Subcutaneous abdominal adipose tissue (tissue), 5 donors: Measurements from ENCODE around the gene ABCC2.
"Not testable (repeated sequence)": the region's sequence is repeated elsewhere in the genome, so short reads cannot be mapped to it uniquely, and the experiment has no call there.

Experiments used
- H3K27ac ChIP-seq: one replicate; pipeline ENCODE4 v1.7.0; 2013; ENCODE audit warnings: low read depth, mild to moderate bottlenecking, inconsistent platforms, low read length, moderate library complexity
- H3K27me3 ChIP-seq, 5 donors: one replicate each; pipeline ENCODE4 v1.7.0; 2013; ENCODE audit warnings: low read length in 5 of 5, inconsistent platforms in 1 of 5; ENCODE audit not compliant: control insufficient read depth in 5 of 5, insufficient read depth in 4 of 5
- H3K36me3 ChIP-seq, 5 donors: one replicate each; pipeline ENCODE4 v1.7.0; 2013; ENCODE audit warnings: low read length in 5 of 5; ENCODE audit not compliant: control insufficient read depth in 5 of 5, insufficient read depth in 5 of 5
- H3K4me1 ChIP-seq, 5 donors: one replicate each; pipeline ENCODE4 v1.7.0; 2013; ENCODE audit warnings: low read length in 5 of 5, mild to moderate bottlenecking in 3 of 5, moderate library complexity in 1 of 5; ENCODE audit not compliant: control insufficient read depth in 5 of 5, insufficient read depth in 5 of 5
- H3K4me3 ChIP-seq, 5 donors: one replicate each; pipeline ENCODE4 v1.7.0; 2013; ENCODE audit warnings: low read length in 5 of 5, low read depth in 1 of 5
- H3K9ac ChIP-seq, 5 donors: one replicate each; pipeline ENCODE4 v1.7.0; 2013; ENCODE audit warnings: low read length in 5 of 5, mild to moderate bottlenecking in 4 of 5, moderate library complexity in 3 of 5
- H3K9me3 ChIP-seq, 5 donors: one replicate each; pipeline ENCODE4 v1.7.0; 2013; ENCODE audit warnings: low read length in 5 of 5; ENCODE audit not compliant: control insufficient read depth in 5 of 5
- donor health status: healthy.
- donor health status: healthy.
- donor health status: healthy.
- donor health status: healthy.
- donor health status: healthy.

Gene ABCC2

DNA sequence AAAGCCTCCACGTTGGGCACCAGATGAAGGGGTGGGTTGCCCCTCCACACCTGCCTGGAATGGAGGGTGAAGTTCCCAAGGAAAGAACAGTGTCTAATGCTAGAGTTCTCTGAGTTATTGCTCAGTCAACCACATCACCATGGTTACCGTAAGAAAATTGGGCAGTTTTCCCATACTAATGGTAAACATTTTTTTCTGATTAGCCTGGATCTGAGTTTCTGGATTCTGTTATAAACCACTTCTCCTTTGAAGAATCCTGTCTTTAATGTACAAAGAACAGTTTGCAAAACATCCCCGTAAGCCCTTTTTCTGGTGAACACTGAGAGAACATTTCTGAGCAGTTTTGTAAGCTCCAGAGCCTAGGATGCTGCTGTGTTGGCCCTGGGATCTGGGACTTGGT is 45.5 kb downstream of the ABCC2 start:
- Histone ChIP-seq H3K9ac (no peak overlapping the region), H3K27me3 (no peaks in the 10 kb centered on the region), H3K9me3 (no peaks in the 10 kb centered on the region), H3K27ac (no peak overlapping the region), H3K4me3 (no peak overlapping the region), H3K4me1 (no peaks in the 10 kb centered on the region), H3K36me3 (peaks cover 0 to 4% (median 0%) of the 10 kb centered on the region in 5 donors)

DNA sequence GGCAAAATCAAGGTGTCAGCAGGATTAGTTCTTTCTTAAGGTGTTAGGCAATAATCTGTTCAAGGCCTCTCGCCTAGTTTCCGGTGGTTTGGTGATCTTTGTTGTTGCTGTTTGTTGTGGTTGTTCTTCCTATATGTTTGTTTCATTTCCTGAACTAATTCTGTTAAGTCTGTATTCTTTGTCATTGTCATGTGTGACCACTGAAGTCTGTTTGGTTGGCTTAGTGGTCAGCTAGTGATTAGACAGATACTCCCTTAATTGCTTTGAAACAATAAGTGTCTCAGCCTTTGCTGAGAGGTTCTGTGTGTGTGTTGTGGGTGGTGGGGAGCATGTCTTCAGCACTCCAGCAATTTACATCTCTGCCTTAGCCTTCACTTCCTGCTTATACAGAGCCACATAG is 46.0 kb downstream of the ABCC2 start:
- Histone ChIP-seq H3K27me3 (no peaks in the 10 kb centered on the region), H3K27ac (no peak overlapping the region), H3K36me3 (peaks cover 0 to 4% (median 0%) of the 10 kb centered on the region in 5 donors)

GRCh38 chr10:99832439-99832838 is 50.0 kb downstream of the ABCC2 start:
- H3K4me3 ChIP-seq = no peak overlapping the region
- no peaks in the 10 kb centered on the region for H3K4me1 ChIP-seq
- H3K27ac ChIP-seq = no peak overlapping the region
- H3K36me3 ChIP-seq = peaks cover 0 to 4% (median 2%) of the 10 kb centered on the region in 5 donors
- no peak overlapping the region for H3K9ac ChIP-seq
- no peaks in the 10 kb centered on the region for H3K27me3 ChIP-seq
- no peaks in the 10 kb centered on the region for H3K9me3 ChIP-seq

More for the DNA sequence above, 46.0 kb downstream of the ABCC2 start:
- Histone ChIP-seq H3K9me3 (no peaks in the 10 kb centered on the region), H3K9ac (no peak overlapping the region), H3K4me3 (no peak overlapping the region), H3K4me1 (no peaks in the 10 kb centered on the region)

DNA sequence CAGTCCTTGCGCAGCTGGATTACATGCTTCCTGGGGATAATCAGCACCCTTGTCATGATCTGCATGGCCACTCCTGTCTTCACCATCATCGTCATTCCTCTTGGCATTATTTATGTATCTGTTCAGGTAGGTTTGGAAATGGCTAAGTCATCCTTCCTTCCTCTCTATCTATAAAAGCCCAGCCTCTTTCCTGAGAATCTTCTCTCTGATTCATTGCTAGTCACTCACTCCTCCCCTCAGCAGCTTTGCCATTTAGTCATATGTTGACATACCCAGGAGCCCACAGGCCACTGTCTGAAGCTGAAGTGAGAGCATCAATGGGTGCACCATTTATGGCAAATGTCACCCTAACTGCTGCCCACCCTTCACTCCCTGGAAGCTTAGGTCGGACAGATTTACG is 52.0 kb downstream of the ABCC2 start:
- no peak overlapping the region for H3K27ac ChIP-seq
- H3K27me3 ChIP-seq = no peaks in the 10 kb centered on the region
- H3K9ac ChIP-seq = no peak overlapping the region
- H3K4me1 ChIP-seq = no peaks in the 10 kb centered on the region
- peaks cover 0 to 4% (median 2%) of the 10 kb centered on the region in 5 donors for H3K36me3 ChIP-seq
- H3K9me3 ChIP-seq = no peaks in the 10 kb centered on the region
- H3K4me3 ChIP-seq = no peak overlapping the region

DNA sequence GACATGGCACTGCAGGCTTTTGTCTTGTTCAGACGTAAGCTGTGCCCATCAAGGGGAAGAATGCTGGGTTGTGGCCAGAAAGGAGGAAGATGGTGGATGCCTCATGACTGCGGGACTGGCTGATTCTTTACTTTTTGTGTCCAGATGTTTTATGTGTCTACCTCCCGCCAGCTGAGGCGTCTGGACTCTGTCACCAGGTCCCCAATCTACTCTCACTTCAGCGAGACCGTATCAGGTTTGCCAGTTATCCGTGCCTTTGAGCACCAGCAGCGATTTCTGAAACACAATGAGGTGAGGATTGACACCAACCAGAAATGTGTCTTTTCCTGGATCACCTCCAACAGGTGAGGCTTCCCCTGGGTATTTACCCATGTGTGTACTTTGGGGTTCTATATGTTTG is 53.5 kb downstream of the ABCC2 start:
- no peak overlapping the region for H3K4me3 ChIP-seq
- no peak overlapping the region for H3K9ac ChIP-seq
- H3K9me3 ChIP-seq = no peaks in the 10 kb centered on the region
- peaks cover 0 to 4% (median 2%) of the 10 kb centered on the region in 5 donors for H3K36me3 ChIP-seq
- H3K4me1 ChIP-seq = no peaks in the 10 kb centered on the region
- no peaks in the 10 kb centered on the region for H3K27me3 ChIP-seq
- no peak overlapping the region for H3K27ac ChIP-seq

GRCh38 chr10:99836711-99837110 is 54.3 kb downstream of the ABCC2 start:
- H3K27ac ChIP-seq = no peak overlapping the region
- H3K27me3 ChIP-seq = no peaks in the 10 kb centered on the region
- H3K36me3 ChIP-seq = peaks cover 0 to 3% (median 2%) of the 10 kb centered on the region in 5 donors
- no peak overlapping the region for H3K9ac ChIP-seq
- no peaks in the 10 kb centered on the region for H3K4me1 ChIP-seq
- no peak overlapping the region for H3K4me3 ChIP-seq
- H3K9me3 ChIP-seq = no peaks in the 10 kb centered on the region

DNA sequence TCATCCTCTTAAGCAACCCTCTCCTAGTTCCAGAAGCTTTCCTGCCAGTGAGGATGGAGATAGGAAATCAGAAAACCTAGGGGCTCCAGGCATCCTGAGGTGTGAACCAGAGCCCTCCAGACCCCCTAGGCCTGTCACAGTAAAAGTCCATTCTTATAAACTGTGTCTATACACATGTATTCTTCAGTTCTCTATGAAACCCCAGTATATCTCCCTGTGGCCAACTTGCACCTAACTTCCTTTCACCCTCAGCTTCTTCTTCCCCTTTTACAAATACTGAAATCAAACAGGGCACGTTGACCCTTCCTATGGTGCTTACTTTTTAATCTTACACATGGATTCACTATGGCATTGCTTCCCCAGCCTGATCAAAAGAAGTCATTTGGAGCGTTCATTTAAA is 58.4 kb downstream of the ABCC2 start:
- H3K4me3 ChIP-seq, H3K9ac ChIP-seq, H3K36me3 ChIP-seq, H3K27me3 ChIP-seq, H3K4me1 ChIP-seq, H3K9me3 ChIP-seq, H3K27ac ChIP-seq: not testable (repeated sequence)

DNA sequence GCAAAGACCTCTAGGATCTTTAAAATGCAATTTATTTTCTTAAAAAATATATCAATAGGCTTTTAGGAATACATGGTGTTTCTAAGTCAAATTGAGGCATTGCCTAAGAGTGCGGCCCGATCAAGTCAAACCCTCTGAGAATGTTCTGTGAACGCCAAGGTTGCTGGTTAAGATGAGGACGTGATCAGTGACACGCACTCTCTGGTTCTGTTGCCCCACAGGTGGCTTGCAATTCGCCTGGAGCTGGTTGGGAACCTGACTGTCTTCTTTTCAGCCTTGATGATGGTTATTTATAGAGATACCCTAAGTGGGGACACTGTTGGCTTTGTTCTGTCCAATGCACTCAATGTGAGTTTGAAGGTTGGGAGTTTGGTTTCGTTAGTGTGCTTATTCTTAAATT is 59.3 kb downstream of the ABCC2 start:
- Histone ChIP-seq H3K27me3 (no peaks in the 10 kb centered on the region), H3K27ac (no peak overlapping the region), H3K9ac (no peak overlapping the region), H3K4me3 (no peak overlapping the region), H3K36me3 (no peaks in the 10 kb centered on the region), H3K4me1 (peaks cover 0 to 15% (median 11%) of the 10 kb centered on the region in 5 donors), H3K9me3 (no peaks in the 10 kb centered on the region)

- Histone ChIP-seq H3K36me3 (no peaks in the 10 kb centered on the region), H3K9me3 (no peaks in the 10 kb centered on the region), H3K4me1 (peaks cover 0 to 15% (median 11%) of the 10 kb centered on the region in 5 donors), H3K4me3 (no peak overlapping the region), H3K27ac (no peak overlapping the region), H3K9ac (no peak overlapping the region), H3K27me3 (no peaks in the 10 kb centered on the region)
These were observed 60.9 kb downstream of the ABCC2 start for GRCh38 chr10:99843310-99843709.

GRCh38 chr10:99844433-99844955 is 62.1 kb downstream of the ABCC2 start:
- no peaks in the 10 kb centered on the region for H3K27me3 ChIP-seq
- H3K9me3 ChIP-seq = no peaks in the 10 kb centered on the region
- H3K4me3 ChIP-seq = no peak overlapping the region
- no peak overlapping the region for H3K27ac ChIP-seq
- H3K9ac ChIP-seq = peak overlapping the region in 1 of 5 donors; percentile 30
- H3K36me3 ChIP-seq = no peaks in the 10 kb centered on the region
- peaks cover 0 to 15% (median 11%) of the 10 kb centered on the region in 5 donors for H3K4me1 ChIP-seq
